ENCODE measurements around the gene SLC30A3. TPM values are rescaled to one million over a fixed set of nuclear protein-coding genes. Genes with fewer than 3 reads are reported as not detected.

The SLC30A3 gene, protein sequence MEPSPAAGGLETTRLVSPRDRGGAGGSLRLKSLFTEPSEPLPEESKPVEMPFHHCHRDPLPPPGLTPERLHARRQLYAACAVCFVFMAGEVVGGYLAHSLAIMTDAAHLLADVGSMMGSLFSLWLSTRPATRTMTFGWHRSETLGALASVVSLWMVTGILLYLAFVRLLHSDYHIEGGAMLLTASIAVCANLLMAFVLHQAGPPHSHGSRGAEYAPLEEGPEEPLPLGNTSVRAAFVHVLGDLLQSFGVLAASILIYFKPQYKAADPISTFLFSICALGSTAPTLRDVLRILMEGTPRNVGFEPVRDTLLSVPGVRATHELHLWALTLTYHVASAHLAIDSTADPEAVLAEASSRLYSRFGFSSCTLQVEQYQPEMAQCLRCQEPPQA
- not detected in 2 replicates for total RNA-seq (2014; rRNA removed; shearing (Covaris generic))

GRCh38 chr2:27262379-27263286 is at the start of gene SLC30A3:
SLC30A3 (minus strand) TSS chr2:27263047; CDS start chr2:27262906, 141 bp downstream.
- Histone ChIP-seq H3K27me3 (replicated peaks) (peaks cover 72% of the 10 kb centered on the region), H3K36me3 (no peaks in the 10 kb centered on the region), H3K27ac (no peak within 1 kb of the TSS), H3K9me3 (replicated peaks) (no peaks in the 10 kb centered on the region), H3K4me1 (replicated peaks) (peaks cover 30% of the 10 kb centered on the region), H3K4me3 (peak within 1 kb of the TSS; percentile 29)
- peak in 1 of 2 experiments; percentile 36 for DNase-seq (ENCODE audit: low read depth in 1 of 2, low spot score in 2 of 2)

DNA sequence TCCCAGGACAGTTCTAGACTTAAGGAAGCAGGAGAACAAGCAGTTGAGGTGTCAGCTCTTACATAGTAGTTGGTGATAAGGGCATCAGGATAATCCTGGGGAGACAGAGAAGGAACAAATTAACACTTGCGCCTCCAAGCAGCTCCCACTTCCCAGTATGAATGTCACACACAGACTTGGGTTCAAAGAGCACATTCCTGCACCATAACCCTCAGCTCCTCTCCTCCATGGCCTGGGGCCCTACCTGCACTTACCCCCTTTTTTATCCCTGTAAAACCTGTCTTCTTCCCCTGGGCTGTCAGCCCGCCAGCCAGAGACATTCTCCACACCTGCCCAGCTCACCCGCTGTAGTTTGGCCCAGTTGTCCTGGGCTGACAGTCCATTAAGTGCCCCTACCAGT is 49.3 kb upstream of the SLC30A3 start:
- Histone ChIP-seq H3K9me3 (replicated peaks) (no peaks in the 10 kb centered on the region), H3K27me3 (replicated peaks) (peaks cover 2% of the 10 kb centered on the region; the same call in 1 of the 2 replicates), H3K36me3 (peaks cover 27% of the 10 kb centered on the region), H3K4me1 (replicated peaks) (no peaks in the 10 kb centered on the region), H3K27ac (no peak overlapping the region), H3K4me3 (no peak overlapping the region)
- DNase-seq (ENCODE audit: low read depth in 1 of 2, low spot score in 2 of 2) = no peak

DNA sequence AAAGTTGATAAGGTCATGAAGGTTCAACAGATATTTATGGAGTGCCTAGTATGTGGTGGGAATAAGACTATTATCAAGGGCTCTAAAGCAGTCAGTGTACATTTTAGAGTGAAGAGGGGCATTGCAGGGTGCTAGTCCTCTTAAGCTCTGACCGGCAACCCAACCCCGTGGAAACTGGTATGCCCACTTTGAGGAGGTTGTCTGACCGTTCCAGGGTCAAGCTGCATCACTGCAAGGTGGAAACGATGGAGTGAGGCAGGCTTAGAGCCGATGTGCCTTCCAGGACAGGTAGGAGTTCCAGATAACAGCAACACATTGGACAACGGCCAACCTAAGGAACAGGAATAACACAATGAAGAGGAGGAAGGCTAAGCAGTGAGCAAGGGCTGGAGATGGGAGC is 46.8 kb upstream of the SLC30A3 start:
- no peak for DNase-seq (ENCODE audit: low read depth in 1 of 2, low spot score in 2 of 2)
- Histone ChIP-seq H3K36me3 (peaks cover 21% of the 10 kb centered on the region), H3K4me1 (replicated peaks) (no peaks in the 10 kb centered on the region), H3K27me3 (replicated peaks) (peaks cover 8% of the 10 kb centered on the region), H3K9me3 (replicated peaks) (no peaks in the 10 kb centered on the region), H3K27ac (no peak overlapping the region), H3K4me3 (no peak overlapping the region)

- H3K27ac ChIP-seq = no peak within 1 kb of the TSS
- no peak within 1 kb of the TSS for H3K4me3 ChIP-seq
- H3K36me3 ChIP-seq = peaks cover 21% of the 10 kb centered on the region
- H3K9me3 ChIP-seq (replicated peaks) = no peaks in the 10 kb centered on the region
- peaks cover 8% of the 10 kb centered on the region for H3K27me3 ChIP-seq (replicated peaks)
- H3K4me1 ChIP-seq (replicated peaks) = no peaks in the 10 kb centered on the region
- DNase-seq (ENCODE audit: low read depth in 1 of 2, low spot score in 2 of 2) = no peak
Measured at GRCh38 chr2:27308359-27308881, 45.6 kb upstream of the SLC30A3 start, which contains the start of gene UCN. UCN (minus strand) TSS chr2:27308445; CDS start chr2:27307895, 550 bp downstream.

DNA sequence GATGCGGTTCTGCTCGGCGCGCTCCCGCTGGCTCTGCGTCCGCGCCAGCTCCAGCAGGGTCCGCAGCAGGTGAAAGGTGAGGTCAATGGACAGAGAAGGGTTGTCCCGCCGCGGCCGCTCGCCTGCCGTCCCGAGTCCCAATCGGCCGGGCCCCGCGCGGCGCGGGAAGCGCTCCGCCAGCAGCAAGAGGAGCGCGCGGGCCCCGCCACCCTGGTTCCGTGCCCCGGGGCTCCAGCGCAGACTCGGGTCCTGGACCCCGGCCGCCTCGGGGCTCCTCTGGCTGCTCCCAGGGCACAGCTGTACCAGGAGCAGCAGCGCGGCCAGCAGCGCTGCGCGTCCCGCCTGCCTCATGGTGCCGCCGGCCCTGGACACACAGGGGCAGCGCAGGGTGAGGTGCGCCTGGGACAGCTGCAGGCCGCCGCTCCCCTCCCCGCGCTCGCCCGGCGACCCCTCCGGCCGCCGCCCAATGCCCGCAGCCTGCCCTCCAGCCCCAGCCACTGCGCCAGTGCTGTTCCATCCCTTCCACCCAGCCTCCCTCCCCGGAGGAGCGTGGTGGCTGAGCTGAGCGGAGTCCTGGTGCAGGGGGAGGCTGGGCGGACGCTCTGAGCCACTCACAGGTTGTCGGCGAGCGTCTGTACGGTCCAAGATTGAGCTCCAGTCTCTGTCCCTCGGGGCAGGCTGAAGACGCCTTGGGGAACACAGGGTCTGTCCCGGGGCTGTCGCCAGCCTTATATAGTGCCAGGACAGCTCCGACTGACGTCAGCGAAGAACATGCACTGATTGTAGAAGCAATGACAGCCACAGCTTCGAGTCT is 44.9 kb upstream of the SLC30A3 start:
- H3K36me3 ChIP-seq = peaks cover 21% of the 10 kb centered on the region

GRCh38 chr2:27307287-27307544 is 44.4 kb upstream of the SLC30A3 start:
- DNase-seq (ENCODE audit: low read depth in 1 of 2, low spot score in 2 of 2) = no peak
- no peak overlapping the region for H3K27ac ChIP-seq
- no peak overlapping the region for H3K4me3 ChIP-seq
- H3K9me3 ChIP-seq (replicated peaks) = no peaks in the 10 kb centered on the region
- peaks cover 8% of the 10 kb centered on the region for H3K27me3 ChIP-seq (replicated peaks)
- peaks cover 21% of the 10 kb centered on the region for H3K36me3 ChIP-seq
- no peaks in the 10 kb centered on the region for H3K4me1 ChIP-seq (replicated peaks)

More for the DNA sequence above, 44.9 kb upstream of the SLC30A3 start:
- H3K9me3 ChIP-seq (replicated peaks) = no peaks in the 10 kb centered on the region
- H3K4me1 ChIP-seq (replicated peaks) = no peaks in the 10 kb centered on the region
- DNase-seq (ENCODE audit: low read depth in 1 of 2, low spot score in 2 of 2) = no peak
- H3K27me3 ChIP-seq (replicated peaks) = peaks cover 8% of the 10 kb centered on the region
- no peak overlapping the region for H3K27ac ChIP-seq
- no peak overlapping the region for H3K4me3 ChIP-seq

- no peaks in the 10 kb centered on the region for H3K4me1 ChIP-seq (replicated peaks)
- no peak overlapping the region for H3K4me3 ChIP-seq
- no peak overlapping the region for H3K27ac ChIP-seq
- DNase-seq (ENCODE audit: low read depth in 1 of 2, low spot score in 2 of 2) = no peak
- peaks cover 8% of the 10 kb centered on the region for H3K27me3 ChIP-seq (replicated peaks)
- H3K9me3 ChIP-seq (replicated peaks) = no peaks in the 10 kb centered on the region
- peaks cover 17% of the 10 kb centered on the region for H3K36me3 ChIP-seq
Measured at GRCh38 chr2:27306573-27307286, 43.9 kb upstream of the SLC30A3 start.

DNA sequence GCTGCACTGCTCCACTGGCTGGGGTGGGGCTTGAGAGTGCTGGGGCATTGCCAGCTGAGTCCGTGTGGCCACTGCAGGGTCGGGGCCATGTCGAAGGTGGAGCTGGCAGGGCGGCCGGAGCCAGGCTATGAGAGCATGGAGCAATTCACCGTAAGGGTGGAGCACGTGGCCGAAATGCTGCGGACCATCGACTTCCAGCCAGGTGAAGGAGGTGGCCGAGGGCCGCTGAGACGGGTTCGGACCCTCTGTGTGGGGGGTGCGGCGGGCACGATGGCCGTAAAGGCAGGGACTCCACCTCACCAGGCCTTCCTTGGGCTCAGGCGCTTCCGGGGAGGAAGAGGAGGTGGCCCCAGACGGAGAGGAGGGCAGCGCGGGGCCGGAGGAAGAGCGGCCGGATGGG is 43.3 kb upstream of the SLC30A3 start:
- no peak for DNase-seq (ENCODE audit: low read depth in 1 of 2, low spot score in 2 of 2)
- peaks cover 16% of the 10 kb centered on the region for H3K36me3 ChIP-seq
- H3K4me3 ChIP-seq = no peak overlapping the region
- H3K9me3 ChIP-seq (replicated peaks) = no peaks in the 10 kb centered on the region
- H3K27ac ChIP-seq = no peak overlapping the region
- peaks cover 8% of the 10 kb centered on the region for H3K27me3 ChIP-seq (replicated peaks)
- no peaks in the 10 kb centered on the region for H3K4me1 ChIP-seq (replicated peaks)

GRCh38 chr2:27305516-27305915 is 42.7 kb upstream of the SLC30A3 start:
- no peak overlapping the region for H3K27ac ChIP-seq
- H3K9me3 ChIP-seq (replicated peaks) = no peaks in the 10 kb centered on the region
- H3K4me3 ChIP-seq = no peak overlapping the region
- no peaks in the 10 kb centered on the region for H3K4me1 ChIP-seq (replicated peaks)
- no peak for DNase-seq (ENCODE audit: low read depth in 1 of 2, low spot score in 2 of 2)
- H3K36me3 ChIP-seq = peaks cover 16% of the 10 kb centered on the region
- peaks cover 8% of the 10 kb centered on the region for H3K27me3 ChIP-seq (replicated peaks)

DNA sequence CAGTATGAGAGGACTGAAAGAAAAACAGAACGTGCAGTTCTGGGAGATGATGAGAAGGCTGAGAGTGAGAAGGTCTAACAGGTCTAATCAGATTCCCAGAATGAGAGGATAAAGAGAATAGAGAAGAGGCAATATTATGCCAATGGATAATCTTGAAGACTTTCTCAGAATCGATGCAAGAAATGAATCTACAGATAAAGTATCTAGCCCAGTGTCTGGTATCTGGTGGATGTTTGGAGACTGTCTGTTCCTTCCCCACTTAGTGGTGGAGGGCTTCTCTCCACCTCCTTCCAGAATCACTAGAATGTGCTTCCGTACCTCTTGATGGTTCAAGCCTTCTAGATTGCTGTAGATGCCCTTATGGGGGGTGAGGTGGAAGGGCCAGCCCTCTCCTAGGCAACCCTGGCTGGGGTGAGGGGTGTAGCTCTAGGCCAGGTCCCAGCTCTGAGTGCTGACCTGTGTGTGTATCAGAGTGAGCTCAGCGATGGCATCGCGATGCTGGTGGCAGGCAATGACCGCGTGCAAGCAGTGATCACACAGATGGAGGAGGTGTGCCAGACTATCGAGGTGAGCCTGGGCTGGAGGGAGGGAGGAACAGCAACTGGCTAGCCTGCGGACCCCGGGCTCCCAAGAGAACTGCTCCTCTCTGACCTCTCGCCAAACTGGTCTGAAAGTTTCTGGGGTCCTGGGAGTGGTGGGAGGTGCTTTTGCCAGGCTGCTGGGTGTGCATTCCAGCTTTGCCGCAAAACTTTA is 41.8 kb upstream of the SLC30A3 start:
- Histone ChIP-seq H3K4me1 (replicated peaks) (no peaks in the 10 kb centered on the region), H3K27me3 (replicated peaks) (peaks cover 8% of the 10 kb centered on the region), H3K36me3 (peaks cover 14% of the 10 kb centered on the region), H3K4me3 (no peak overlapping the region), H3K27ac (no peak overlapping the region), H3K9me3 (replicated peaks) (no peaks in the 10 kb centered on the region)
- no peak for DNase-seq (ENCODE audit: low read depth in 1 of 2, low spot score in 2 of 2)

GRCh38 chr2:27303093-27304025 is 40.5 kb upstream of the SLC30A3 start:
- no peaks in the 10 kb centered on the region for H3K4me1 ChIP-seq (replicated peaks)
- peaks cover 4% of the 10 kb centered on the region; the same call in 1 of the 2 replicates for H3K36me3 ChIP-seq
- H3K4me3 ChIP-seq = no peak overlapping the region
- peak; percentile 46 to 59 for DNase-seq (ENCODE audit: low read depth in 1 of 2, low spot score in 2 of 2)
- no peaks in the 10 kb centered on the region for H3K9me3 ChIP-seq (replicated peaks)
- peaks cover 8% of the 10 kb centered on the region for H3K27me3 ChIP-seq (replicated peaks)
- H3K27ac ChIP-seq = no peak overlapping the region
